ENCODE data around the gene AR. TPM values are rescaled to one million over a fixed set of nuclear protein-coding genes. Genes with fewer than 3 reads are reported as not detected.

The AR gene
- total and polyA plus RNA-seq, 2 of the 13 experiments (the other 11 are each of a cell fraction or from before 2014, with no cell fraction given) = not detected

DNA sequence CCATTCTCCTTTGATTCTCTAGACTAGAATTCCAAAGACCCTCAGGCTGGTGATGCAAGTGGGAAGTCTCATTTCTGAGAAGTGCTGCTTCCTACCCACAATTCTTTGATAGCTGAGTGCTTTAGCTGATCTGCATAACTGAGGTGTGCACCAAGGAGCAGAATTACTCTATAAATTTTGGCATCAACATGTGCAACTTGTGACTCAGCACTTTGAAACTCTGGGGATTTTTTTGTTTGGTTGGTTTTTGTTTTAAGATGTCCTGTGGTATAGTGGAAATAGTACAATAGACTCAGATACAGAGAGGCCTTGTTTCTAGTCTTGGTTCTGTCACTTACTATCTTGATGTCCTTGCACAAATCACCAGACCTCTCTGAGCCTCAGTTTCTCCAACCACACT is 148.4 kb downstream of the AR start (continued):
- TF ChIP-seq, protein P1, sequence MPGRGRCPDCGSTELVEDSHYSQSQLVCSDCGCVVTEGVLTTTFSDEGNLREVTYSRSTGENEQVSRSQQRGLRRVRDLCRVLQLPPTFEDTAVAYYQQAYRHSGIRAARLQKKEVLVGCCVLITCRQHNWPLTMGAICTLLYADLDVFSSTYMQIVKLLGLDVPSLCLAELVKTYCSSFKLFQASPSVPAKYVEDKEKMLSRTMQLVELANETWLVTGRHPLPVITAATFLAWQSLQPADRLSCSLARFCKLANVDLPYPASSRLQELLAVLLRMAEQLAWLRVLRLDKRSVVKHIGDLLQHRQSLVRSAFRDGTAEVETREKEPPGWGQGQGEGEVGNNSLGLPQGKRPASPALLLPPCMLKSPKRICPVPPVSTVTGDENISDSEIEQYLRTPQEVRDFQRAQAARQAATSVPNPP (CRISPR knock-in tag; IDR thresholded peaks at IDR 0.05) = no peak
- no peak for TF ChIP-seq PTBP1 (IDR thresholded peaks at IDR 0.05; ENCODE audit: low read depth, low read length, poor library complexity, severe bottlenecking)
- no peak for TF ChIP-seq ZNF33A (CRISPR knock-in tag; IDR thresholded peaks at IDR 0.05; ENCODE audit: borderline replicate concordance)
- TF ChIP-seq, protein P2, sequence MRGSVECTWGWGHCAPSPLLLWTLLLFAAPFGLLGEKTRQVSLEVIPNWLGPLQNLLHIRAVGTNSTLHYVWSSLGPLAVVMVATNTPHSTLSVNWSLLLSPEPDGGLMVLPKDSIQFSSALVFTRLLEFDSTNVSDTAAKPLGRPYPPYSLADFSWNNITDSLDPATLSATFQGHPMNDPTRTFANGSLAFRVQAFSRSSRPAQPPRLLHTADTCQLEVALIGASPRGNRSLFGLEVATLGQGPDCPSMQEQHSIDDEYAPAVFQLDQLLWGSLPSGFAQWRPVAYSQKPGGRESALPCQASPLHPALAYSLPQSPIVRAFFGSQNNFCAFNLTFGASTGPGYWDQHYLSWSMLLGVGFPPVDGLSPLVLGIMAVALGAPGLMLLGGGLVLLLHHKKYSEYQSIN (CRISPR knock-in tag; IDR thresholded peaks at IDR 0.05; ENCODE audit: borderline replicate concordance) = no peak
- TF ChIP-seq ZNF792 (CRISPR knock-in tag; IDR thresholded peaks at IDR 0.05) = no peak

DNA sequence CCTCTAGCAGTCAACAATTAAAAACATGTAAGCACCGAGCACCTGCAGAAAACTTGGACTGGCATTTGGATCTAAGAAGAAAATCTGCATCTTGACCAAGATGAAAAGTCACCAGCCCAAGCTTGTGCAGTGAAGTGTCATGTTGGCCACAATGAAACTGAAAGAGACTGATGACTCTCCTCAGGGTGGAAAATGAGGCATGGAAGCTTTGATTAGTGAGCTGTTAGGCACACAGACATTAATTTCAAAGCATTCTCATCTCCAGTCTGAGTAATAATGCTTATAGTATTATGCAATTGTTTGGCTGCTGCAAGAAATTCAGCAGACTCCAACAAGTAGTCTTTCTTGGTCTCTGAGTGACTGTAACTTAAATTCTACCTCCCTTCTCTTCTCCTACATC is 150.1 kb downstream of the AR start:
- H4K20me1 ChIP-seq (ENCODE audit: insufficient read depth, low read length) = no peaks in the 10 kb centered on the region
- DNase-seq (ENCODE audit: low spot score) (no peak), ATAC-seq (no peak), FAIRE-seq (no peak)
- no peak overlapping the region for H3K9ac ChIP-seq (ENCODE audit: insufficient read depth, low read depth, low read length)
- H3K9me3 ChIP-seq (ENCODE audit: low read length) = peaks cover 48% of the 10 kb centered on the region; the same call in 1 of the 2 replicates
- no peak overlapping the region for H3K4me2 ChIP-seq (ENCODE audit: low read depth, low read length)
- no peak overlapping the region for H3K4me3 ChIP-seq (replicated peaks in 1 of 3; ENCODE audit: insufficient read depth in 1 of 3, low read depth in 2 of 3, low read length in 3 of 3)
- no peaks in the 10 kb centered on the region for H3K4me1 ChIP-seq (ENCODE audit: insufficient read depth, low read length)
- H3K27me3 ChIP-seq (ENCODE audit: control insufficient read depth in 1 of 2, insufficient read depth in 2 of 2, low read length in 2 of 2) = no peaks in the 10 kb centered on the region
- H3K79me2 ChIP-seq (ENCODE audit: insufficient read depth, low read length) = no peaks in the 10 kb centered on the region
- WGBS (ENCODE audit: low lambda C conversion rate) = 30% methylated on average over 1 of the region's 1 CpG
- no peak overlapping the region for H3K27ac ChIP-seq (ENCODE audit: extremely low read length, insufficient read depth, low read length)
- in situ Hi-C loops (cut with HindIII; ENCODE audit: extremely low pct_ligation_motif_present, low pct_unique_long_range_greater_than_20kb) (no loop called here), intact Hi-C loops (cut with micrococcal nuclease; ENCODE audit: unreplicated experiment) (no loop called here)
- POLR2A ChIA-PET = no interaction called here
- CTCF ChIA-PET (ENCODE audit: low intra/inter-chr PET ratio, low total read pairs) = no interaction called here
- H2AFZ ChIP-seq (ENCODE audit: low read length) = no peak overlapping the region
- no TSS peak for BruUV-seq (replicated peaks)
- H3K36me3 ChIP-seq (replicated peaks in 1 of 2; ENCODE audit: control insufficient read depth in 1 of 2, insufficient read depth in 2 of 2, low read length in 2 of 2) = no peaks in the 10 kb centered on the region
- TF ChIP-seq, protein P3, sequence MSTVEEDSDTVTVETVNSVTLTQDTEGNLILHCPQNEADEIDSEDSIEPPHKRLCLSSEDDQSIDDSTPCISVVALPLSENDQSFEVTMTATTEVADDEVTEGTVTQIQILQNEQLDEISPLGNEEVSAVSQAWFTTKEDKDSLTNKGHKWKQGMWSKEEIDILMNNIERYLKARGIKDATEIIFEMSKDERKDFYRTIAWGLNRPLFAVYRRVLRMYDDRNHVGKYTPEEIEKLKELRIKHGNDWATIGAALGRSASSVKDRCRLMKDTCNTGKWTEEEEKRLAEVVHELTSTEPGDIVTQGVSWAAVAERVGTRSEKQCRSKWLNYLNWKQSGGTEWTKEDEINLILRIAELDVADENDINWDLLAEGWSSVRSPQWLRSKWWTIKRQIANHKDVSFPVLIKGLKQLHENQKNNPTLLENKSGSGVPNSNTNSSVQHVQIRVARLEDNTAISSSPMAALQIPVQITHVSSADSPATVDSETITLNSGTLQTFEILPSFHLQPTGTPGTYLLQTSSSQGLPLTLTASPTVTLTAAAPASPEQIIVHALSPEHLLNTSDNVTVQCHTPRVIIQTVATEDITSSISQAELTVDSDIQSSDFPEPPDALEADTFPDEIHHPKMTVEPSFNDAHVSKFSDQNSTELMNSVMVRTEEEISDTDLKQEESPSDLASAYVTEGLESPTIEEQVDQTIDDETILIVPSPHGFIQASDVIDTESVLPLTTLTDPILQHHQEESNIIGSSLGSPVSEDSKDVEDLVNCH (CRISPR knock-in tag; IDR thresholded peaks at IDR 0.05) = no peak
- TF ChIP-seq EEA1 (CRISPR knock-in tag; IDR thresholded peaks at IDR 0.05; ENCODE audit: borderline replicate concordance) (no peak), FOXK2 (IDR thresholded peaks at IDR 0.05) (no peak), BRD4 (CRISPR knock-in tag; IDR thresholded peaks at IDR 0.05) (no peak), ZNF556 (CRISPR knock-in tag; IDR thresholded peaks at IDR 0.05; ENCODE audit: borderline replicate concordance) (no peak), ZNF652 (CRISPR knock-in tag; IDR thresholded peaks at IDR 0.05; ENCODE audit: borderline replicate concordance, low read depth) (no peak), ZBTB21 (CRISPR knock-in tag; IDR thresholded peaks at IDR 0.05) (no peak), POLR2A (IDR thresholded peaks at IDR 0.05; ENCODE audit: insufficient read depth in 1 of 2, low read depth in 2 of 2, low read length in 2 of 2) (no peak)
- TF ChIP-seq, protein P4, sequence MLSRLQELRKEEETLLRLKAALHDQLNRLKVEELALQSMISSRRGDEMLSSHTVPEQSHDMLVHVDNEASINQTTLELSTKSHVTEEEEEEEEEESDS (CRISPR knock-in tag; IDR thresholded peaks at IDR 0.05; ENCODE audit: borderline replicate concordance) = no peak
- TF ChIP-seq, protein P5, sequence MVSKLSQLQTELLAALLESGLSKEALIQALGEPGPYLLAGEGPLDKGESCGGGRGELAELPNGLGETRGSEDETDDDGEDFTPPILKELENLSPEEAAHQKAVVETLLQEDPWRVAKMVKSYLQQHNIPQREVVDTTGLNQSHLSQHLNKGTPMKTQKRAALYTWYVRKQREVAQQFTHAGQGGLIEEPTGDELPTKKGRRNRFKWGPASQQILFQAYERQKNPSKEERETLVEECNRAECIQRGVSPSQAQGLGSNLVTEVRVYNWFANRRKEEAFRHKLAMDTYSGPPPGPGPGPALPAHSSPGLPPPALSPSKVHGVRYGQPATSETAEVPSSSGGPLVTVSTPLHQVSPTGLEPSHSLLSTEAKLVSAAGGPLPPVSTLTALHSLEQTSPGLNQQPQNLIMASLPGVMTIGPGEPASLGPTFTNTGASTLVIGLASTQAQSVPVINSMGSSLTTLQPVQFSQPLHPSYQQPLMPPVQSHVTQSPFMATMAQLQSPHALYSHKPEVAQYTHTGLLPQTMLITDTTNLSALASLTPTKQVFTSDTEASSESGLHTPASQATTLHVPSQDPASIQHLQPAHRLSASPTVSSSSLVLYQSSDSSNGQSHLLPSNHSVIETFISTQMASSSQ (IDR thresholded peaks at IDR 0.05; ENCODE audit: low read depth) = no peak
- TF ChIP-seq, protein P5 (CRISPR knock-in tag; IDR thresholded peaks at IDR 0.05; ENCODE audit: borderline replicate concordance) = no peak
